NCI-H460 (cell line): ENCODE data around the gene SBF2. TPM values are rescaled to one million over a fixed set of nuclear protein-coding genes. Genes with fewer than 3 reads are reported as not detected.
"Not testable (repeated sequence)": the region's sequence is repeated elsewhere in the genome, so short reads cannot be mapped to it uniquely, and the experiment has no call there.

ENCODE experiments used
- DNase-seq: peaks from one replicate; pipeline ENCODE4 v3.0.0-alpha.2; 2016; ENCODE audit warnings: low read depth; ENCODE audit errors: extremely low read depth
- total RNA-seq: library from RNA; depleted of rRNA; stranded (reverse); fragments of >200 nt; shearing (Covaris generic); gene quantifications from 2 replicates; pipeline ENCODE4 v1.2.3, GENCODE V29; 2014

SBF2 gene
- total RNA-seq, 1 experiment from 2014 or later, result 27.2 TPM

DNA sequence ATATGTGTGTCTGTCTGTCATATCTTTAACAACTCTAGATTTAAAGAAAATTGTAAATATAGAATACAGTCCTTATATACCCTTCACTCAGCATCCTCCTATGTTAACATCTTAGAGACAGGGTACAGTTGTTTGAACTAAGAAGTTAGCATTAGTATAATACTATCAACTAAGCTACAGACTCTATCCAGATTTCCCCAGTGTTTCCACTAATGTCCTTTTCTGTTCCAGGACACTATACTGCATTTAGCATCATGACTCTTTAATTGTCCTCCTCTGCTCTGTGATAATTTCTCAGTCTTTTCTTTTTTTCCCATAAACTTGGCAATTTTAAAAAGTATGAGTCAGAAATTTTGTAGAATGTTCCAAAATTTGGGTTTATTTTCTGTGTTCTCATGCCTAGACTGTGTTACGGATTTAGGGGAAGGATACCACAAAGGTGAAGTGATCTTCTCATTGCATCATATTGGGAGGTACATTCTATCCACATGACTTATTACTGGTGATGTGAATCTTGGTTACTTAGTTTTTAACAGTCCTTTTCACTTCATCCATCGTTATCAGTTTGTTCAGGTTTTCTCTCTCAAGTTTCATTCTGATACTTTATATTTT, 168.4 kb downstream of the SBF2 start:
- DNase-seq, result no peak

DNA sequence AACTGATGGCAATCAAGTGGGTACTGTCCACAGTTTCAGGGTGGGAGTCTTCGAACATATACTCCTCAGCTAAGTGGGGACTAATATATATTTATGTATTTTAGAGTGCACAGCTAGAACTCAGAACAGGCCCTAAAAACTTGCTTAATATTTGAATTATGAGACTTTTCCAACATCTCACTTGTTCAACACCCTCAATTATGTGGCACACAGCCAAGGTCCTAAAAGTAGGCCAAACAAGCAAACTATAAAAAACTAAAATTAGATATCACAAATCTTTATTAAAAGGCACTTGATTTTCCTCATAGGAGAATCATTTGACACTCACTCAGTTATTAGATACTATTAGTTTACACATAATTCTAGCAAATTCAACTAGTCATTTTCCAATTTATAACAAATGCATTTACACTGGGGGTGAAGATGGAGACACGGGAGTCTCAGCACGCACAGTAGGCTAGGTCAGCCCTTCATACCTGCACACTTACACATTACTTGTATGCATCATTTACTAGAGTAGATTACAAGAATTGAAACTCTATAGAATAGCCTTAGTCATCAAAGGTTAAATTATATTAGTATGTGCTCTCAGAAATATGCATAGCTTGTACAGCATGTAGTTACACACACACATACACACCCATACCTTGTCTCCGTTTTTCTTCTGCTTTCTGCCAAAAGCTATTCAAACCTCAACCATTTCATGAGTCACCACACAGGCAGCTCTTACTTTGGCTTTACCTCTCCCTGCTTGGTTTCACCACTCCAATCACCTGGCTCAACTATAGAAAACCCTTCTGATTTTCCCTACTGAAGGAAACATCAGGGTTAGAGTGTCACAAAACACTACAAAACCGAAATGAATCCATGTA, 171.5 kb downstream of the SBF2 start:
- no peak for DNase-seq

- DNase-seq, result no peak
These were observed 175.2 kb downstream of the SBF2 start for GRCh38 chr11:10118865-10119264.

DNA sequence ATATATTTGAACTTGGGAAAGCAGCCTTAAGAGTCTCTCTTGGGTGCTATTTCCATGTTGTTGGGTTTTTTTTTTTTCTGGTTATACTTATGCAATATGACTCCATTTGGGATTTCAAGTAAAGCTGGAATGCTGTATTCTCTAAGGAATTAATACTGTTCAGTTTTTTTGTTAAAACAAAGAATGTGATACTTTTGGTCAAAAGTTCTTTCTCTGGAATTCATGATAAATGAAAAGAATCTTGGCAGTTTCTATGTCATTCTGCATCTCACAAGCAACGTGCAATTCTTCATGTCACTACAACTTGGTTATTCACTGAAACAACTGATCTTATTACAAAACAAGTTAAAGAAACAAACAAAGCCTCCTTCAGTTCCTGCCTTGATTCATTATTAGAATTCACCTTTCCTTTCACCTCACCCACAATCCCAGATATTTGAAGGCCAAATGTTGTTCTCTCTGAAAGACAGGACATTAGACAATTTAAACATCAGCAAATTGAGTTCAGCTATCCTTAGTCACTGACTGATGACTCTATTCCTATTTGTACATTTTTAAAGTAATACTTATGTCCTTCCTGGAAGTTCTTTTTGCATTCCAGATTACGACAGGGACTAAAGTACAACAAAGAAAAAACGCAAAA, 176.2 kb downstream of the SBF2 start:
- DNase-seq, result no peak

DNA sequence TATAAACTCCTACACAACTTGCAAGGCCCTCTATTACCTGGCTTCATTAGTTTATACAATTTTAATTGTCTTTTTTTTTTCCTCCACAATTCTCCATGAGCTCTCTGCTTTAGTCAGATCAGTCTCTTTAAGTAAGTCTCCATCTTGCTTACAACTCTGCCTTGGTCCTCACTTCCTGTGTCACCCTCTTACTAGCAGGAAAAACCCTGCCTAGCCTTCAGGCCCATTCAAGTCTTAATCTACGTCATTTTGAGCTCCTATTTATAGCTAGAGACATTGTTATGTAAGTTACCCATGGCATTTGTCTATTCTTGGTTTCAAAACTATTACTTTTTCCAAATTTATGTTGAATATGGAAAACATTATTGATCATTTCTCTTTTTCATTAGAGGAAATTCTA, 177.4 kb downstream of the SBF2 start:
- DNase-seq, result no peak

DNA sequence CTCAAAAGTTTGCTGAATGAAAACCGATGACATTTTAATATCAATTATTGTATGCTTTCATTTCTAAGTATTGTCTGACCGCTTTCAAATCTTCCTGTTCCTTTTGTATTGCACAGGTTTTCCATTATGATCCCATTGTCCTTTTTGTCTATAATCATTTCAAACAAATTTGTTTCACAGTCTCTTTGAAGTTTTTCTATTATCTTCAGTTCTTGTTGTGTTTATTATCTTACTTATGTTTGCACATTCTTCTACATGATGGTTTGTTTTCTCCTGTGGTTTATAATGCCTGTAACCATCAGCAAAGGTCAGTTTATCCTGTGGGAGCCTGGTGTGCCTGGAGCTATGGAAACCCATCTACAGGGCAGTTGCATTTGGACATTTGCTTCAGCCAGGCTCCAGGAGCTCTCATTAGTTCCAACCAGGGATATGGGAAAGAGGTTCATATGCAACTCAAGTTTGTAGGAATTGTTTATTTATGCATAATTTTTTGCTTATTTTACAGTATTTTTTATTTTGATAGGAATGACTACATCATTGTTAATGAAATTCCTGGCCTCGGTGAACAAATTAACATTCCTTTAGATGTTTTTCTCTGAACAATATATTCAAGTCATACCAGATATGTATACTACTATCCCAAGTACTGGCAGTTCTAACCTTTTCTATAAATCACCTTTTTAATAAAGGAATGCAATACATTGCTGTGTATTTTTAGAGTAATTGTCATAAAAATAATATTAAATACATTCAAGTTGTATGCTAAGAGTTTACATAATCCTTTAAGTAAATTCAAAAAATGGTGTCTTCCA, 179.2 kb downstream of the SBF2 start:
- DNase-seq, result no peak

DNA sequence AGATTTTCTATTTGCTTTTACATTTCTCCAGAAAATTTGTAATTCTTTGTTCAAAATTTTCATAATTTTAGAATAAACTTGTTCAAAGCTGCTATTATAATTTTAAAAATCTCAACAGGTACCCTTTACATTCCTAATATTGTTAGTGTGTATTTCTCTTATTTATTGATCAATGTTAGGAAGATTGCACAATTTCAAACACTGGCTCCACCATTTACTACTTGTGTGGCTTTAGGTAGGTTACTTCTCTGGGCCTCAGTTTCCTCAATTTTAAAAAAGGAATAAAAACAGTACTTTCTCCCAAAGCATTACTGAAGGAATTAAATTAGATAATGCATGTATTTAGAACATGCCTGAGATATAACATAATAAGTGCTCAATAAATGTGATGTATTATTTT, 180.2 kb downstream of the SBF2 start:
- no peak for DNase-seq

DNA sequence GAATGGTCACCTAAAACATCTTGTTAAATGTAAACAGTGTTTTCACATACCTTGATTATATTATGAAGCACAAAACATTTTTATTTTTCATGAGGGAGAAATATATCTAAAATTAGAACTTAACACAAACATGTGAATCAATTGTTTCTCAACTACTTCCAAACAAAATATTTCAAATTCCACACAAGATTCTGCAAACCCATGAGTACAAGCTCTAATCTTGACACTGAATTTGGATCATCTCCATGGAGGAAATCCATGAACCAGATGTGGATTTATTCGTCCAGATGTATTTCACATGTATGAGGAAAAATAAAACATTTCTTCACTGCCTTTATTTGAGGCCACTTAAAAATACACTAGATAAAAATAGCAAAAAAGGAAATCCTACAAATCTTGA, 184.2 kb downstream of the SBF2 start:
- no peak for DNase-seq

DNA sequence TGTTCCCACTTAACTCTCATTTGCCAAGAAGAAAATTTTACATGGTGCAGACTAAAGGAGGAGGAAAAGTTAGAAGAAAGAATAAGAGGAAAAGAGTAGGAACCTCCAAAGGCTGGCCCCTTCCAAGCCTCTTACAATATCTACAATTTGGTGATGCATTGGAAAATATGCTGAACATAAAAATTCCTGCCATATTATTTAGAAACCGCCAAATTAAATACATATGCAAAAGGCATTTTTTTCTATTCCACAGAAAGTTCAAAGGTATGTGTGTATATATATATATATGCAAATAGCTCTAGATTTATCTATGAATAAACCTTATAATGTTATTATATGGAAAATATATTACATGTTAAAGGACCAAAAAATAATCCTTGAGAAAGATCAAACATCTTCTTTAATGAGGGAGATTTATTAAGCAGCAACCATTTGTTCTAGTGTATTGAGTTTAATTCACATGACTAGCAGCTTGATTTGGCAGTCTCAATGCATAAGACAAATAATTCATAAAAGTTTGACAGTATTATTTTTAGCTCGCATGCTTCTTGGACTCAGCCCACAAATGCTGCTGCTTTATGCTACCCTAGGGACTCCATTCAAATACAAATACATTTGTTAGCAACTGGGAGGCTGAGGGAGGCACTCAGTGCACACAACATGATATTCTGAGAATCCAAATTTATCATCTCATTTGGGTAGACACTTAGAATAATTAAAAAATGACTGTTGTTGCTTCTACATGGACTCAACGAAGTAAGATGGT, 184.9 kb downstream of the SBF2 start:
- no peak for DNase-seq

DNA sequence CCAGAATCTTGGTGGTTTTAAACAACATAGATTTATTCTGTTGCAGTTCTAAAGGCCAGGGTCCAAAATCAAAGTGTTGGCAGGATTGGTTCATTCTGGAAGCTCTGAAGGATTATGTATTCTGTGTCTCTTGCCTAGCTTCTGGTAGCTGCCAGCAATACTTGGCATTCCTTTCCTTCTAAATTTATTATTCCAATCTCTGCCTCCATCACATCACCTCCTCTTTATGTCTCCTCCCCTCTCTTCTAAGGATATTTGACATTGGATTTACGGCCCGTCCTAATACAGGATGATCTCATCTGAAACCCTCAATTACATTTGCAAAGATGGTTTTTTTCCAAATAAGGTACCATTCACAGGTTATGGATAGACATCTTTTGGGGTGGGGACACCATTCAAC, 186.5 kb downstream of the SBF2 start:
- DNase-seq, result no peak

- no peak for DNase-seq
These were observed 196.4 kb downstream of the SBF2 start for GRCh38 chr11:10097615-10098014.

DNA sequence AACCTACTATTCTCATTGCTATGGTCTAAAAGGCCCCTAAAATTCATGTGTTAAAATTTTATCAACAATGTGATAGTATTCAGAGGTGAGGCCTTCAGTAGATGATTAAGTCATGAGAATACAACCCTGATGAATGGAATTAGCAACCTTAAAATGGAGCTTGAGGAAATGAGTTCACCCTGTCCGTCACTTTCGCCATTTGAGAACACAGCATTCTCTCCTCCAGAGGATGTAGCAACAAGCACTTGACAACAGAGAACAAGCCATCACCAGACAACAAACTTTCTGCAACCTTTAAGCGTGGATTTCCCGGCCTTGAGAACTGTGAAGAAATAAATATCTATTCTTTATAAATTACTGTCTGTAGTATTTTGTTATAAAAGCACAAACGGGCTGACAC, 197.0 kb downstream of the SBF2 start:
- DNase-seq, result no peak

- DNase-seq, result no peak
These were observed 198.4 kb downstream of the SBF2 start for GRCh38 chr11:10095412-10096208.

DNA sequence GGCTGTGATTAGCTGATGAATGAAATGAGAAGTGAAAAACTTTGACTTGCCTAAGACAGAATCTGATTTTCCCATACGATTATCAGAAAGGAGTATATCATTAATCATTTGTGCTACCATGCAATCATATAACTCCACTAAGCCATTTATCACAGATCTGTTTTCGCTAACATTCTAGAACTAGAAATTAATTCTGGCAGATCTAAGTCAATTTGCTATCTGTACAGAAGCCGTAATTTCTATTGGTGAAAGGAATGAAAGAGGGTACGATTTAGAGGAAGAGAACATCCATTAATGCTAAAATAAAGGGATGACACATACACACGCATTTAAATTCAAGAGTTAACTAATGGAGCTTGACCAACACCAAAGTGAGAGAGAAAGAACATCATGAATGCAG, 201.6 kb downstream of the SBF2 start:
- no peak for DNase-seq

DNA sequence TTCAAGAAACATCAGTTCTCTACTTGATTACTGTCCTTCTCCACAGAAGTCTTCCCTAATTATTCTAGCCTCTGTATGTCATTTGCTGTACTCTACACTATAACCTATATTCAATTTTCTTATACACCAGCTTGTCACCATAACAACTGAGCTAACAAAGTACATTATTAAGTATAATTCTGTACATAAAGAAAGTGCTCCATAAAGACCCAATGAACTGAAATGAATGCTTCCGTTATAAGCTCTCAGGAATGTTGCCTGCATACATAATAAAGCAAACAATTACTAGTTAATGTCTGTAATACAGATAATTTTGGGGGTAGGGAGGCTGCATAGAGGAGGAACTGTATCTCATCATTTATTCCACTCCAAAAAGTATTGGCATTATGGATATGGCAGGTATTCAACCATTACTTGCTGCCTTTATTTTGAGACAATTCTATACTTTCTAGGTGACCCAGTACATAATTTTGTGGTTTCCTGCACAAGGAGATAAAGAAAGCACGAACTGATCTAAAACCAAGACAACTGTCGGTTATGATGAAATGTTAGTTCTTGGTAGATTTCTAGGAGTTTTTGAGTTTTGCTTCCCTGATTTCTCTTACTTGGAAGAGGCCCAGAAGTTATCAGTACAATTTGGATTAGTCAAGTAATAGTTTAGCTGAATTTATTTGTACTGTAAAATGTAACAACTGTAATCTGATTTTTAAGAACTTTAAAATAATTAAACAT, 202.5 kb downstream of the SBF2 start:
- DNase-seq, result no peak

DNA sequence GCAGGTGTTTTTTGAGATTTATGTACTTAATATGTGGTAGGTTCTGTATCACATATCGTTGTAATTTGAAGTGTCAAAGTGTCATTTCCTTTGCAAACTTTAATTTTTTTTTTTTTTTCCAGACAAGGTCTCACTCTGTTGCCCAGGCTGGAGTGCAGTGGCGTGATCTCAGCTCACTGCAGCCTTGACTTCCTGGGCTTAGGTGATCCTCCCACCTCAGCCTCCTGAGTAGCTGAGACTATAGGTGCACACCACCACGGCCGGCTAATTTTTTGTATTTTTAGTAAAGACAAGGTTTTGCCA, 206.1 kb downstream of the SBF2 start:
- not testable (repeated sequence) for DNase-seq

GRCh38 chr11:10087186-10087922, 206.7 kb downstream of the SBF2 start:
- DNase-seq, result no peak

- DNase-seq, result no peak
These were observed 213.9 kb downstream of the SBF2 start for GRCh38 chr11:10080138-10080537.
